Breast epithelium (tissue), 4 donors: Measurements from ENCODE around the gene SPNS2. TPM values are rescaled to one million over a fixed set of nuclear protein-coding genes. Genes with fewer than 3 reads are reported as not detected.

Experiments
- DNase-seq, 2 donors: peaks; one replicate each; pipeline ENCODE4 v3.0.0-alpha.2; 2019; ENCODE audit warnings: low spot score in 2 of 2
- H3K27ac ChIP-seq, 2 donors: fragments of 200-600 bp; sonication (generic) in 1 of 2; one replicate each; pipeline ENCODE4 v1.5.1; 2016 to 2019; ENCODE audit warnings: mild to moderate bottlenecking in 1 of 2
- H3K27me3 ChIP-seq, 2 donors: fragments of 200-600 bp; sonication (generic) in 1 of 2; one replicate each; pipeline versions ENCODE4 v1.5.1 to v1.6.0; 2017 to 2019; ENCODE audit warnings: control low read depth in 1 of 2, mild to moderate bottlenecking in 1 of 2
- H3K36me3 ChIP-seq: fragments of 200-600 bp; one replicate; pipeline ENCODE4 v1.5.1; 2019
- H3K4me1 ChIP-seq, 2 donors: fragments of 200-600 bp; sonication (generic); one replicate each; pipeline ENCODE4 v1.5.1; 2016 to 2019; ENCODE audit warnings: control low read depth in 1 of 2
- H3K4me3 ChIP-seq, 3 donors: fragments of 200-600 bp; sonication (generic); 1 replicate in 2 of 3; 2 replicates in 1 of 3; pipeline ENCODE4 v1.5.1; 2016 to 2019; ENCODE audit warnings: mild to moderate bottlenecking in 3 of 3, moderate library complexity in 2 of 3
- H3K9me3 ChIP-seq, 2 donors: fragments of 200-600 bp; sonication (generic) in 1 of 2; one replicate each; pipeline ENCODE4 v1.5.1; 2016 to 2019; ENCODE audit warnings: control low read depth in 1 of 2
- POLR2A ChIP-seq: fragments of 450-650 bp; IDR thresholded peaks from one replicate; pipeline ENCODE4 v1.6.1; 2016; ENCODE audit warnings: antibody characterized with exemption, mild to moderate bottlenecking, moderate library complexity
- POLR2AphosphoS5 ChIP-seq, 3 donors: sonication (generic); formaldehyde crosslinking; IDR thresholded peaks; one replicate each; pipeline ENCODE4 v1.6.1; 2017; ENCODE audit warnings: antibody characterized with exemption in 3 of 3
- intact Hi-C: fragments of 100-400 bp; cut with DNase I; formaldehyde crosslinking; loops from one replicate; pipeline ENCODE4 v1.15.1; 2023; ENCODE audit warnings: low total_unique reads
- total RNA-seq, 3 donors: library from RNA; depleted of rRNA; stranded (reverse); fragments of >200 nt; gene quantifications; one replicate each; pipeline ENCODE4 v1.1.0, GENCODE V29; 2016
- TF ChIP-seq, protein P1 (sequence below), 3 donors: fragments of 450-650 bp; IDR thresholded peaks; one replicate each; pipeline ENCODE4 v1.5.1; 2016 to 2017; ENCODE audit warnings: antibody characterized with exemption in 3 of 3, mild to moderate bottlenecking in 3 of 3, moderate library complexity in 3 of 3

The SPNS2 gene
- total RNA-seq, 3 donors from 2014 or later: 5.3 to 14.1 (median 11.5) TPM

DNA sequence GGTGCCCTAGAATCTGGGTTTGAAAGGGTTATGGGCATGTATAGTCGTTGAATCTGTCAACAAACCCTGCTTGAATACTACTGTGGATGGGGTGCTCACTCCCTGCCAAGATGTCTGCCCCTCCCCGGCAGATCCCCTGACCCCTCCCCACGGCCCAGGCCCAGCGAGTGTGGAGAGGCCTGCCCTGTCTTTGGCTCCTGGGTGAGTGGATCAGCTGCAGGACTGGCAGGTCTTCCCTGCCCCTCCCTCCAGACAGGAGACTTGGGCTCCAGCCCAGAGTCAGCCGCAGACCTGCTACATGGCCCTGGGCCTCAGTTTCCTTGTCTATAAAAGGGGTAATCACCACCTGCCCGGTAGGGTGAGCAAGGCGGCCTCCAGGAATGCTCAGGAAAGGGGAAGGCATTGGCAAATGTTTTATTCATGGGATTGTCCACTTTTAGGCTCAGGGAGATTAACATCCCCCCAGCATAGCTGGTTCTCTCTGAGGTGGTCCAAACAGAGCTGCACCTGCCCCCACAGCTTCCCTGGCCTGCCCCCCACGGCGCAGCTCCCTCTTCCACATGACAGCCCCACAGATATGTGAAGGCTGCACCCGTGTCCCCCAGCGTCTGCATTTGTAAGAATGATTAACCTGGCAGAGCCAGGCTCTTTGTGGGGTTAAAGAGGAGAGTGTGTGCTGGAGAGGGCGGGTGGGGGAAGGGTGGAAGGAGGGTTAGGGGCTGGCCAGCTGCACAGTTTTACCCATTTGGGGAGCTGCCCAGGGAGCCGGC is 18.5 kb upstream of the SPNS2 start:
- DNase-seq: no peak
- intact Hi-C loops: loop anchor here (5.0 kb wide), 1 partner anchor 1688 kb away; no protein-coding TSS in a partner anchor
- Histone ChIP-seq H3K9me3 (no peaks in the 10 kb centered on the region), H3K4me1 (peaks cover 4 to 32% of the 10 kb centered on the region in 2 donors), H3K27me3 (no peaks in the 10 kb centered on the region), H3K4me3 (no peak overlapping the region), H3K36me3 (no peaks in the 10 kb centered on the region), H3K27ac (peak overlapping the region; percentile 68)
- TF ChIP-seq, protein P1, sequence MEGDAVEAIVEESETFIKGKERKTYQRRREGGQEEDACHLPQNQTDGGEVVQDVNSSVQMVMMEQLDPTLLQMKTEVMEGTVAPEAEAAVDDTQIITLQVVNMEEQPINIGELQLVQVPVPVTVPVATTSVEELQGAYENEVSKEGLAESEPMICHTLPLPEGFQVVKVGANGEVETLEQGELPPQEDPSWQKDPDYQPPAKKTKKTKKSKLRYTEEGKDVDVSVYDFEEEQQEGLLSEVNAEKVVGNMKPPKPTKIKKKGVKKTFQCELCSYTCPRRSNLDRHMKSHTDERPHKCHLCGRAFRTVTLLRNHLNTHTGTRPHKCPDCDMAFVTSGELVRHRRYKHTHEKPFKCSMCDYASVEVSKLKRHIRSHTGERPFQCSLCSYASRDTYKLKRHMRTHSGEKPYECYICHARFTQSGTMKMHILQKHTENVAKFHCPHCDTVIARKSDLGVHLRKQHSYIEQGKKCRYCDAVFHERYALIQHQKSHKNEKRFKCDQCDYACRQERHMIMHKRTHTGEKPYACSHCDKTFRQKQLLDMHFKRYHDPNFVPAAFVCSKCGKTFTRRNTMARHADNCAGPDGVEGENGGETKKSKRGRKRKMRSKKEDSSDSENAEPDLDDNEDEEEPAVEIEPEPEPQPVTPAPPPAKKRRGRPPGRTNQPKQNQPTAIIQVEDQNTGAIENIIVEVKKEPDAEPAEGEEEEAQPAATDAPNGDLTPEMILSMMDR (IDR thresholded peaks at IDR 0.05): no peak
- TF ChIP-seq POLR2AphosphoS5 (IDR thresholded peaks at IDR 0.05) (no peak), POLR2A (no peak)

DNA sequence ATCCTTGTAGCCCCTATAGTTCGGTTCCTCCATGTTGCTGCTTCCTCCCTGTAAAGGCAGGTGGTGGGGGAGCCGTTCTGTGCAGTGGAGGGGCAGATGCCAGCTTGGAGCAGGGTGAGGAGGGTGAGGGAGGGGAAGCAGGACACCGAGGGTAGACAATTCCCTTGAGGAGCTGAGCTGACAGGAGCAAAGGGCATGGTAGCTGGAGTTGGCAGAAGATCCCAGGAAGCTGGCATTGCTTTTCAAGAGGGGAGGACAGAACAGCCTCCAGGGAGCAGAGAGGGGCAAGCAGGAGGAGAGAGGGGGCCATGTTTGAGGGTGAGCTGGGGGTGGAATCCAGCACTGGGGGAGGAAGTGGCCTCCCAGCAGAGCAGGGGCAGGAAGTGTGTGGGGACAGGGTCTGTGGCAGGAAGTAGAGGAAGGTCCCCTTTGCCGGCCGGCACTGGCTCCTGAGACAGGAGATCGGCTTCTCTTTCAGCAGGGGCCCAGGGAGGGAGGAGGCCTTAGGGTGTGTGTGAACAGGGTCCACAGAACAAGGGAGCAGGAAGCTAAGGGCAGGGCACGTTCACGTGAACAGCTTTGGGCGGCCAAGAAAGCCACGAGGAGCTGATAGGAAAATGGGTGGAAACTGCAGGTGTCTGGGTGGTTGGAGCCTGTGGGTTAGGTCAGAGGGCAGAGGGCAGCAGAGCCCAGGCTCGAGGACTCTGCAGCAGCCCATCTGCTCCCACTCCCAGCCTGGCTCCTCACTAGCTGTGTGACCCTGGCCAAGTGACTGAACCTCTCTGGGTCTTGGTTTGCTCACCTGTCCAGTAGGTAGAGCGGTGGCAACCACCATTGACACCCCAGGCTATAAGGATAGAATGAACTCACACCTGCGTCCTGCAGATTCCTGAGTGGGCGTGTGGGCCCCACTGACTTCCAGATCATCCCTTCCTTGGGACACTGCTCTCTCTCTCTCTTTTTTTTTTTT is 17.5 kb upstream of the SPNS2 start:
- no peak for DNase-seq
- TF ChIP-seq POLR2A (no peak), POLR2AphosphoS5 (IDR thresholded peaks at IDR 0.05) (no peak)
- TF ChIP-seq, protein P1 (IDR thresholded peaks at IDR 0.05): no peak
- Histone ChIP-seq H3K9me3 (no peaks in the 10 kb centered on the region), H3K36me3 (no peaks in the 10 kb centered on the region), H3K4me1 (peaks cover 4 to 26% of the 10 kb centered on the region in 2 donors), H3K27me3 (no peaks in the 10 kb centered on the region), H3K27ac (peak overlapping the region; percentile 68), H3K4me3 (no peak overlapping the region)
- intact Hi-C loops: loop anchor here (5.0 kb wide), 1 partner anchor 1689 kb away; no protein-coding TSS in a partner anchor

DNA sequence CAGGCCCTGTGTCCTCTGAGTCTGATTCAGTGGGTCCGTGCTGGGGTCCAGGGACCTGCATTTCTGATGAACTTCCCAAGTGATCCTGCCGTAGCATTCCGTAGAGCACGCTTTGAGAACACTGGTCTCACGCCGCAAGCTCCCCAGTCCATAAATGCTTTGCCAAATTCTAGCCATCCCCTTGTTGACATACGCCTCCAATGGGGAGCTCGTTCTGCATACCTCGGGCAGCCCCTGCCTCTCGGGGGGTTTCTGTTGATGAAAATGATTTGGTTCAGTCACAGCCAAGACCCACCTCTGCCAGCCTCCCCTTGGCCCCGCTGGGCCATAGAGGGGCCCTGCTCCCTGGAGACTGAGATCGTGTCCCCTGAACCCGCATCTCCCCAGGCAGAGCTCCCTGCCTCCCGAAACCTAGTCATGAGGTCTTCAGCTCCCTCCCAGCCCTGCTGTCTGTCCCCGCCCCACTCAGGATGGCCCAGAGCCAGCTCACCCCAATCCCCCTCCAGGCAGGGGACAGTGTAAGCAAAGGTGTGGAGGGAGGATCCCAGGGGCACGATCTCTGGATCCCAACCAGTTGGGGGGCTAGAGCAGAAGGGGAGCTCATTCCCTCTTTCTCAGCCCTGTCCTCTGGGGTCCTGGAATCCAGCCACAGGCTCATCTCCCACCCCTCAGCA is 16.2 kb upstream of the SPNS2 start:
- DNase-seq: no peak
- Histone ChIP-seq H3K4me3 (peak overlapping the region in 1 of 3 donors; percentile 35), H3K9me3 (no peaks in the 10 kb centered on the region), H3K4me1 (peaks cover 4 to 14% of the 10 kb centered on the region in 2 donors), H3K27ac (peak overlapping the region; percentile 89 to 92), H3K27me3 (no peaks in the 10 kb centered on the region), H3K36me3 (no peaks in the 10 kb centered on the region)
- TF ChIP-seq POLR2A (no peak), POLR2AphosphoS5 (IDR thresholded peaks at IDR 0.05) (no peak)
- TF ChIP-seq, protein P1 (IDR thresholded peaks at IDR 0.05): no peak
- intact Hi-C loops: loop anchor here (5.0 kb wide), 1 partner anchor 1690 kb away; no protein-coding TSS in a partner anchor

DNA sequence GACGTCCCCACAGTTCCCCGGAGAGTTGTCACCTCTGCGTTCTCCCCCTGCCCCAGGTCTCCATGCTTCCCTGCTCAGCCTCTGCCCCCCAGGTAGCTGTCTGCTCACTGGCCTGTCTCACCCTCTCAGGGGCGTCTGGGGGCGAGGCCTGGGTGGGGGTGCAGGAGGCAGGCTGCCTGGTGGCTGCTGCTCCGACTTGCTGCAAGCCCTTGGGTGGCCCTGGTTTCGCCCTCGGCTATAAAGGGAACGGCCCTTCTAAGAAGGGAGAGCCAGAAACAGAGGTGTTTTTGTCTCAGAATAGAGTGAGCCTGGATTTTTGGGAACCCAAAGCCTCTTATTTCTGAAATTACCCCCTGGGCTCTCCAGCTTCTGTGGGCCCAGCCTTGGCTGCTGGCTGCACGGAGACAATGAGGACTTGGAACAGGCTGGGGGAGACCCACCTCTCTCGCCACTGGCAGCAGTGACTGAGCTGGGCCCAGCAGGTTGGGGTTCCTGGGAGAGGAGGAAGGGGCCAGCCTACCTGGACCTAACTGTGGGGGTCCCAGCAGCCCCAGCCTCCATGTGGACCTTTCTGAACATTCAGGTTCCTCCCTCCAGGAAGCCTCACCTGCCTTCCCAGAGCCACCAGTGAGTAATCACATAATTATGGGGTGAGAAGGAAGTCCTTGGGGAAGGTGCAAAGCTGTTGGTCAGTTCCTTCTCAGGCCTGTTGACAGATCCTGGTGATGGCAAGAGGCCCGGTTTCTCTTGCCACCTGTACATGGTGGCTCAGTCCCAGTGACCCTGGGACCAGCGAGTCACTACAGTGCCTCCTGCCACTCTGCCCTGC is 15.5 kb upstream of the SPNS2 start:
- peak overlapping the region in 1 of 3 donors; percentile 35 for H3K4me3 ChIP-seq
- no peaks in the 10 kb centered on the region for H3K27me3 ChIP-seq
- peaks cover 4 to 12% of the 10 kb centered on the region in 2 donors for H3K4me1 ChIP-seq
- intact Hi-C loops: loop anchor here (5.0 kb wide), 1 partner anchor 1691 kb away; no protein-coding TSS in a partner anchor
- H3K36me3 ChIP-seq: no peaks in the 10 kb centered on the region
- DNase-seq: peak; percentile 71 to 82
- H3K27ac ChIP-seq: peak overlapping the region; percentile 89 to 92
- no peaks in the 10 kb centered on the region for H3K9me3 ChIP-seq
- TF ChIP-seq POLR2AphosphoS5 (IDR thresholded peaks at IDR 0.05) (peak in 1 of 3 donors; percentile 56), POLR2A (no peak)
- TF ChIP-seq, protein P1 (IDR thresholded peaks at IDR 0.05): no peak
